GM23338 (cell line): ENCODE results near the gene HADHA. TPM values are rescaled to one million over a fixed set of nuclear protein-coding genes. Genes with fewer than 3 reads are reported as not detected.
A peak's percentile ranks its signal among the peaks of the same experiment; 100 is the strongest.

Source experiments
- ATAC-seq: fragments of 200-7000 bp; cut with Tn5 transposase; 3 replicates; pipeline ENCODE4 v1.9.1; 2020
- DNase-seq: peaks from one replicate; pipeline ENCODE4 v3.0.0-alpha.2; 2015; ENCODE audit warnings: low spot score
- H2AFZ ChIP-seq: fragments of 200-600 bp; sonication (generic); 2 replicates; pipeline ENCODE4 v1.8.0; 2016; ENCODE audit warnings: antibody characterized with exemption, mild to moderate bottlenecking, moderate library complexity
- H3F3A ChIP-seq: fragments of 200-600 bp; sonication (generic); replicated peaks from 2 replicates; pipeline ENCODE4 v1.8.0; 2017; ENCODE audit warnings: antibody characterized with exemption, mixed run types, low read depth
- H3K27ac ChIP-seq: fragments of 200-600 bp; sonication (generic); 2 replicates; pipeline ENCODE4 v1.6.1; 2016; ENCODE audit warnings: low read depth
- H3K27me3 ChIP-seq: fragments of 200-600 bp; sonication (generic); 2 replicates; pipeline ENCODE4 v1.8.0; 2016; ENCODE audit warnings: mild to moderate bottlenecking, mixed run types, moderate library complexity; ENCODE audit not compliant: insufficient read depth
- H3K36me3 ChIP-seq: fragments of 200-600 bp; sonication (generic); 2 replicates; pipeline ENCODE4 v1.8.0; 2016; ENCODE audit warnings: mild to moderate bottlenecking; ENCODE audit not compliant: insufficient read depth
- H3K4me1 ChIP-seq: fragments of 200-600 bp; sonication (generic); 2 replicates; pipeline ENCODE4 v1.8.0; 2016; ENCODE audit warnings: mild to moderate bottlenecking, moderate library complexity; ENCODE audit not compliant: insufficient read depth
- H3K4me2 ChIP-seq: fragments of 200-600 bp; sonication (generic); 2 replicates; pipeline ENCODE4 v1.7.1; 2017; ENCODE audit warnings: mixed run types
- H3K4me3 ChIP-seq: fragments of 200-600 bp; sonication (generic); 2 replicates; pipeline ENCODE4 v1.6.1; 2016; ENCODE audit warnings: mixed run types
- H3K79me2 ChIP-seq: fragments of 200-600 bp; sonication (generic); replicated peaks from 2 replicates; pipeline ENCODE4 v1.8.0; 2017; ENCODE audit warnings: mild to moderate bottlenecking; ENCODE audit not compliant: insufficient read depth
- H3K9me2 ChIP-seq: fragments of 200-600 bp; sonication (generic); 2 replicates; pipeline ENCODE4 v1.8.0; 2017; ENCODE audit not compliant: insufficient read depth
- H4K20me1 ChIP-seq: fragments of 200-600 bp; sonication (generic); replicated peaks from 2 replicates; pipeline ENCODE4 v1.8.0; 2017; ENCODE audit warnings: mild to moderate bottlenecking; ENCODE audit not compliant: insufficient read depth
- H3K27ac Mint-ChIP-seq: 2 replicates; pipeline ENCODE4 v1.8.0; 2020; ENCODE audit warnings: inconsistent platforms, mild to moderate bottlenecking, moderate library complexity, mixed read lengths
- H3K27me3 Mint-ChIP-seq: 3 replicates; pipeline ENCODE4 v1.8.0; 2022; ENCODE audit warnings: low read depth, mild to moderate bottlenecking, moderate library complexity, mixed read lengths, inconsistent platforms; ENCODE audit not compliant: insufficient read depth, poor library complexity
- H3K36me3 Mint-ChIP-seq: 3 replicates; pipeline ENCODE4 v1.8.0; 2021; ENCODE audit warnings: low read depth, mild to moderate bottlenecking, inconsistent platforms, moderate library complexity, mixed read lengths
- H3K4me1 Mint-ChIP-seq: 3 replicates; pipeline ENCODE4 v1.8.0; 2020; ENCODE audit warnings: mild to moderate bottlenecking, inconsistent platforms, mixed read lengths
- H3K4me3 Mint-ChIP-seq: 3 replicates; pipeline ENCODE4 v1.8.0; 2021; ENCODE audit warnings: moderate library complexity, mild to moderate bottlenecking, inconsistent platforms, mixed read lengths
- H3K9me3 Mint-ChIP-seq: 3 replicates; pipeline ENCODE4 v1.8.0; 2020; ENCODE audit warnings: moderate library complexity, mild to moderate bottlenecking, inconsistent platforms, mixed read lengths
- CREB1 ChIP-seq: fragments of 250-450 bp; sonication (Bioruptor Pico); IDR thresholded peaks from 2 replicates; pipeline ENCODE4 v1.5.0; 2020; ENCODE audit warnings: low read depth, mild to moderate bottlenecking, moderate library complexity
- CTCF ChIP-seq, 2 experiments: fragments of 200-600 bp in 1 of 2; sonication (generic) in 1 of 2; conservative IDR thresholded peaks; 2 replicates each; pipeline versions ENCODE4 v1.5.1 to v1.6.1; 2016 to 2017; ENCODE audit warnings: antibody characterized with exemption in 2 of 2, low read depth in 2 of 2, mild to moderate bottlenecking in 2 of 2, moderate library complexity in 1 of 2
- ETS1 ChIP-seq: IDR thresholded peaks from 2 replicates; pipeline ENCODE4 v1.6.1; 2016; ENCODE audit warnings: antibody characterized with exemption
- EZH2 ChIP-seq: fragments of 200-600 bp; sonication (generic); IDR thresholded peaks from one replicate; pipeline ENCODE4 v1.8.0; 2017; ENCODE audit warnings: antibody characterized with exemption, mild to moderate bottlenecking, low read depth; ENCODE audit not compliant: unreplicated experiment
- EZH2phosphoT487 ChIP-seq: fragments of 200-600 bp; sonication (generic); IDR thresholded peaks from one replicate; pipeline ENCODE4 v1.8.1; 2018; ENCODE audit warnings: antibody characterized with exemption; ENCODE audit not compliant: unreplicated experiment
- POLR2AphosphoS5 ChIP-seq: IDR thresholded peaks from 2 replicates; pipeline ENCODE4 v1.6.1; 2016; ENCODE audit warnings: antibody characterized with exemption, low read depth
- REST ChIP-seq: IDR thresholded peaks from one replicate; pipeline ENCODE4 v1.6.1; 2018; ENCODE audit warnings: antibody characterized with exemption; ENCODE audit not compliant: unreplicated experiment
- ZNF331 ChIP-seq: fragments of 250-450 bp; sonication (Bioruptor Pico); IDR thresholded peaks from 2 replicates; pipeline ENCODE4 v1.5.0; 2020; ENCODE audit warnings: low read depth, mild to moderate bottlenecking, moderate library complexity
- polyA plus RNA-seq: library from polyadenylated mRNA; unstranded; fragments of >200 nt; fragmentation: Nextera tagmentation; extraction: Ambion mirVana; gene quantifications from 2 replicates; pipeline ENCODE4 v1.2.1, GENCODE V29; 2016
- total RNA-seq: library from RNA; depleted of rRNA; stranded (reverse); fragments of >200 nt; shearing (Covaris generic); gene quantifications from 2 replicates; pipeline ENCODE4 v1.2.3, GENCODE V29; 2014
- TF ChIP-seq, protein P1 (sequence below): fragments of 250-450 bp; sonication (Bioruptor Pico); IDR thresholded peaks from 2 replicates; pipeline ENCODE4 v1.5.0; 2020; ENCODE audit warnings: mild to moderate bottlenecking, moderate library complexity

HADHA gene
- total and polyA plus RNA-seq, 2 experiments from 2014 or later, result 63.9 to 92.3 TPM

DNA sequence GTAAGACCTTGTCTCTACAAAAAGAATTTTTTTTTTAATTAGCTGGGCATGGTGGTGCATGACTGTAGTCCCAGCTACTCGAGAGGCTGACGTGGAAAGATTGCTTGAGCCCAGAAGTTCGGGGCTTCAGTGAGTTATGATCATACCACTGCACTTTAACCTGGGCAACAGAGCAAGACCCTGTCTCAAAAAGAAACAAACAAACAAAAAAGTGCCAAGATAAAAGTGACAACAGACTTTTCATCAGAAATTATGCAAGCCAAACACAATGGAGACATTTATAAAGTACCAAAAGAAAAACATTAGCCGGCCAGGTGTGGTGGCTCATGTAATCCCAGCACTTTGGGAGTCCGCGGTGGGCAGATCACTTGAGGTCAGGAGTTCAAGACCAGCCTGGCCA, 26.7 kb downstream of the HADHA start (continued):
- no peak for TF ChIP-seq CTCF (conservative IDR thresholded peaks at IDR 0.05; ENCODE audit: low read depth in 2 of 2)

DNA sequence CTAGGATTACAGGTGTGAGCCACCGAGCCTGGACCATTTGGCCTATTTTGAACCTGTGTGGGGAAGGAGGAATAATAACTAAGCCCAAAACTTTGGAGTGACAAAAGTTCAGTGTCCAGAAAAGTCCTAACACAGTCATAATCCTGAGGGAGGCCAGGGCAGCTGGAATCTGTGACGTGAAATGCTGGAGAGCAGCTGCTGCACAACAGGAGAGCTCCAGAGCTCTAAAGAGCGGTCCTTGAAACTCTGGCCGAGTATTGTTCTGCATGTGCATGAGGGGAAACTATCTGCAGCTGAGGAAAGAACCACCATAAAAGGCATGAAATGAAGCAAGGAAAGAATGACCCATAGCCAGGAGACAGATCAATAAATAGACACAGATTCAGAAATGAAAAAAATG, 27.8 kb downstream of the HADHA start:
- Histone ChIP-seq H4K20me1 (peaks cover 12% of the 10 kb centered on the region; the same call in 1 of the 2 replicates), H3K27ac (no peak overlapping the region), H3K79me2 (no peaks in the 10 kb centered on the region), H3K9me2 (no peaks in the 10 kb centered on the region), H3K4me2 (no peak overlapping the region), H3K36me3 (peaks cover 32% of the 10 kb centered on the region), H3F3A (no peaks in the 10 kb centered on the region), H2AFZ (no peak overlapping the region), H3K4me1 (no peaks in the 10 kb centered on the region), H3K27me3 (no peaks in the 10 kb centered on the region), H3K4me3 (no peak overlapping the region)
- H3K4me1 Mint-ChIP-seq, result no peaks in the 10 kb centered on the region
- TF ChIP-seq CTCF (conservative IDR thresholded peaks at IDR 0.05; ENCODE audit: low read depth in 2 of 2), result no peak
- TF ChIP-seq, protein P1, sequence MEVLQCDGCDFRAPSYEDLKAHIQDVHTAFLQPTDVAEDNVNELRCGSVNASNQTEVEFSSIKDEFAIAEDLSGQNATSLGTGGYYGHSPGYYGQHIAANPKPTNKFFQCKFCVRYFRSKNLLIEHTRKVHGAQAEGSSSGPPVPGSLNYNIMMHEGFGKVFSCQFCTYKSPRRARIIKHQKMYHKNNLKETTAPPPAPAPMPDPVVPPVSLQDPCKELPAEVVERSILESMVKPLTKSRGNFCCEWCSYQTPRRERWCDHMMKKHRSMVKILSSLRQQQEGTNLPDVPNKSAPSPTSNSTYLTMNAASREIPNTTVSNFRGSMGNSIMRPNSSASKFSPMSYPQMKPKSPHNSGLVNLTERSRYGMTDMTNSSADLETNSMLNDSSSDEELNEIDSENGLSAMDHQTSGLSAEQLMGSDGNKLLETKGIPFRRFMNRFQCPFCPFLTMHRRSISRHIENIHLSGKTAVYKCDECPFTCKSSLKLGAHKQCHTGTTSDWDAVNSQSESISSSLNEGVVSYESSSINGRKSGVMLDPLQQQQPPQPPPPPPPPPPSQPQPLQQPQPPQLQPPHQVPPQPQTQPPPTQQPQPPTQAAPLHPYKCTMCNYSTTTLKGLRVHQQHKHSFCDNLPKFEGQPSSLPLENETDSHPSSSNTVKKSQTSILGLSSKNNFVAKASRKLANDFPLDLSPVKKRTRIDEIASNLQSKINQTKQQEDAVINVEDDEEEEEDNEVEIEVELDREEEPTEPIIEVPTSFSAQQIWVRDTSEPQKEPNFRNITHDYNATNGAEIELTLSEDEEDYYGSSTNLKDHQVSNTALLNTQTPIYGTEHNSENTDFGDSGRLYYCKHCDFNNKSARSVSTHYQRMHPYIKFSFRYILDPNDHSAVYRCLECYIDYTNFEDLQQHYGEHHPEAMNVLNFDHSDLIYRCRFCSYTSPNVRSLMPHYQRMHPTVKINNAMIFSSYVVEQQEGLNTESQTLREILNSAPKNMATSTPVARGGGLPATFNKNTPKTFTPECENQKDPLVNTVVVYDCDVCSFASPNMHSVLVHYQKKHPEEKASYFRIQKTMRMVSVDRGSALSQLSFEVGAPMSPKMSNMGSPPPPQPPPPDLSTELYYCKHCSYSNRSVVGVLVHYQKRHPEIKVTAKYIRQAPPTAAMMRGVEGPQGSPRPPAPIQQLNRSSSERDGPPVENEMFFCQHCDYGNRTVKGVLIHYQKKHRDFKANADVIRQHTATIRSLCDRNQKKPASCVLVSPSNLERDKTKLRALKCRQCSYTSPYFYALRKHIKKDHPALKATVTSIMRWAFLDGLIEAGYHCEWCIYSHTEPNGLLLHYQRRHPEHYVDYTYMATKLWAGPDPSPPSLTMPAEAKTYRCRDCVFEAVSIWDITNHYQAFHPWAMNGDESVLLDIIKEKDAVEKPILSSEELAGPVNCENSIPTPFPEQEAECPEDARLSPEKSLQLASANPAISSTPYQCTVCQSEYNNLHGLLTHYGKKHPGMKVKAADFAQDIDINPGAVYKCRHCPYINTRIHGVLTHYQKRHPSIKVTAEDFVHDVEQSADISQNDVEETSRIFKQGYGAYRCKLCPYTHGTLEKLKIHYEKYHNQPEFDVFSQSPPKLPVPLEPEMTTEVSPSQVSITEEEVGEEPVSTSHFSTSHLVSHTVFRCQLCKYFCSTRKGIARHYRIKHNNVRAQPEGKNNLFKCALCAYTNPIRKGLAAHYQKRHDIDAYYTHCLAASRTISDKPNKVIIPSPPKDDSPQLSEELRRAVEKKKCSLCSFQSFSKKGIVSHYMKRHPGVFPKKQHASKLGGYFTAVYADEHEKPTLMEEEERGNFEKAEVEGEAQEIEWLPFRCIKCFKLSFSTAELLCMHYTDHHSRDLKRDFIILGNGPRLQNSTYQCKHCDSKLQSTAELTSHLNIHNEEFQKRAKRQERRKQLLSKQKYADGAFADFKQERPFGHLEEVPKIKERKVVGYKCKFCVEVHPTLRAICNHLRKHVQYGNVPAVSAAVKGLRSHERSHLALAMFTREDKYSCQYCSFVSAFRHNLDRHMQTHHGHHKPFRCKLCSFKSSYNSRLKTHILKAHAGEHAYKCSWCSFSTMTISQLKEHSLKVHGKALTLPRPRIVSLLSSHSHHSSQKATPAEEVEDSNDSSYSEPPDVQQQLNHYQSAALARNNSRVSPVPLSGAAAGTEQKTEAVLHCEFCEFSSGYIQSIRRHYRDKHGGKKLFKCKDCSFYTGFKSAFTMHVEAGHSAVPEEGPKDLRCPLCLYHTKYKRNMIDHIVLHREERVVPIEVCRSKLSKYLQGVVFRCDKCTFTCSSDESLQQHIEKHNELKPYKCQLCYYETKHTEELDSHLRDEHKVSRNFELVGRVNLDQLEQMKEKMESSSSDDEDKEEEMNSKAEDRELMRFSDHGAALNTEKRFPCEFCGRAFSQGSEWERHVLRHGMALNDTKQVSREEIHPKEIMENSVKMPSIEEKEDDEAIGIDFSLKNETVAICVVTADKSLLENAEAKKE, result no peak
- TF ChIP-seq ZNF331 (CRISPR knock-in tag), result no peak
- no peak for TF ChIP-seq EZH2phosphoT487
- TF ChIP-seq ETS1, result no peak
- no peak for TF ChIP-seq EZH2
- TF ChIP-seq REST, result no peak
- no peak for TF ChIP-seq CREB1
- TF ChIP-seq POLR2AphosphoS5, result no peak
- 0 out of 2 replicates have a peak overlapping the region, but pooled peaks have one; percentile 1 for H3K27ac Mint-ChIP-seq
- H3K9me3 Mint-ChIP-seq, result no peaks in the 10 kb centered on the region
- H3K27me3 Mint-ChIP-seq, result peaks cover 2% of the 10 kb centered on the region
- DNase-seq (no peak), ATAC-seq (no peak)
- H3K36me3 Mint-ChIP-seq, result peaks cover 44% of the 10 kb centered on the region
- H3K4me3 Mint-ChIP-seq, result no peak overlapping the region
